HAP-1 (cell line): ENCODE results near the gene TSHZ2.

Source experiments
- DNase-seq, 2 experiments: peaks; one replicate each; pipeline ENCODE4 v3.0.0-alpha.2; 2016 to 2020; ENCODE audit warnings: low spot score in 2 of 2
- H3K27me3 ChIP-seq: fragments of 250-450 bp; sonication (Bioruptor Pico); 2 replicates; pipeline ENCODE4 v1.5.1; 2020; ENCODE audit warnings: low read depth, mild to moderate bottlenecking, moderate library complexity
- H3K36me3 ChIP-seq: fragments of 250-450 bp; sonication (Bioruptor Pico); replicated peaks from 2 replicates; pipeline ENCODE4 v1.5.1; 2020; ENCODE audit warnings: mild to moderate bottlenecking
- H3K4me1 ChIP-seq: fragments of 250-450 bp; sonication (Bioruptor Pico); 2 replicates; pipeline ENCODE4 v1.5.1; 2020; ENCODE audit warnings: mild to moderate bottlenecking
- H3K4me3 ChIP-seq: fragments of 250-450 bp; sonication (Bioruptor Pico); 2 replicates; pipeline ENCODE4 v1.5.1; 2020; ENCODE audit warnings: mild to moderate bottlenecking, moderate library complexity
- H3K9me3 ChIP-seq: fragments of 250-450 bp; sonication (Bioruptor Pico); 2 replicates; pipeline ENCODE4 v1.5.1; 2020; ENCODE audit warnings: mild to moderate bottlenecking, moderate library complexity
- in situ Hi-C: fragments of 300-500 bp; cut with MboI; formaldehyde crosslinking; loops from 3 replicates; pipeline ENCODE4 v1.14.3; 2020; ENCODE audit warnings: low sequenced_read_pairs, inconsistent platforms, mixed read lengths

TSHZ2 gene

GRCh38 chr20:53148771-53149147 lies 176.6 kb downstream of the TSHZ2 start:
- DNase-seq = no peak
- no peaks in the 10 kb centered on the region for H3K27me3 ChIP-seq
- H3K9me3 ChIP-seq = no peaks in the 10 kb centered on the region
- no peaks in the 10 kb centered on the region for H3K4me1 ChIP-seq
- in situ Hi-C loops = no loop called here
- no peaks in the 10 kb centered on the region for H3K36me3 ChIP-seq
- no peak overlapping the region for H3K4me3 ChIP-seq

GRCh38 chr20:53149148-53149889 lies 177.2 kb downstream of the TSHZ2 start:
- no peaks in the 10 kb centered on the region for H3K4me1 ChIP-seq
- no peaks in the 10 kb centered on the region for H3K27me3 ChIP-seq
- in situ Hi-C loops = no loop called here
- DNase-seq = no peak
- no peaks in the 10 kb centered on the region for H3K9me3 ChIP-seq
- H3K36me3 ChIP-seq = no peaks in the 10 kb centered on the region
- no peak overlapping the region for H3K4me3 ChIP-seq

GRCh38 chr20:53149890-53150205 lies 177.7 kb downstream of the TSHZ2 start:
- H3K4me3 ChIP-seq = no peak overlapping the region
- no peaks in the 10 kb centered on the region for H3K4me1 ChIP-seq
- no peaks in the 10 kb centered on the region for H3K9me3 ChIP-seq
- DNase-seq = no peak
- in situ Hi-C loops = no loop called here
- no peaks in the 10 kb centered on the region for H3K36me3 ChIP-seq
- no peaks in the 10 kb centered on the region for H3K27me3 ChIP-seq

- Histone ChIP-seq H3K36me3 (no peaks in the 10 kb centered on the region), H3K4me3 (no peak overlapping the region), H3K27me3 (no peaks in the 10 kb centered on the region), H3K9me3 (no peaks in the 10 kb centered on the region), H3K4me1 (no peaks in the 10 kb centered on the region)
- DNase-seq = no peak
- in situ Hi-C loops = no loop called here
These were observed 178.4 kb downstream of the TSHZ2 start for GRCh38 chr20:53150532-53150931.

GRCh38 chr20:53152228-53152627 lies 180.1 kb downstream of the TSHZ2 start:
- in situ Hi-C loops = no loop called here
- Histone ChIP-seq H3K27me3 (no peaks in the 10 kb centered on the region), H3K9me3 (no peaks in the 10 kb centered on the region), H3K4me3 (no peak overlapping the region), H3K4me1 (no peaks in the 10 kb centered on the region), H3K36me3 (no peaks in the 10 kb centered on the region)
- DNase-seq = no peak

- no peak overlapping the region for H3K4me3 ChIP-seq
- H3K9me3 ChIP-seq = no peaks in the 10 kb centered on the region
- H3K36me3 ChIP-seq = no peaks in the 10 kb centered on the region
- H3K4me1 ChIP-seq = no peaks in the 10 kb centered on the region
- no peaks in the 10 kb centered on the region for H3K27me3 ChIP-seq
- in situ Hi-C loops = no loop called here
- no peak for DNase-seq
These were observed 182.4 kb downstream of the TSHZ2 start for GRCh38 chr20:53154540-53154939.

GRCh38 chr20:53157443-53158408 lies 185.6 kb downstream of the TSHZ2 start:
- no peaks in the 10 kb centered on the region for H3K27me3 ChIP-seq
- DNase-seq = peak; percentile 42 to 82
- no peaks in the 10 kb centered on the region for H3K9me3 ChIP-seq
- no peaks in the 10 kb centered on the region for H3K4me1 ChIP-seq
- H3K36me3 ChIP-seq = no peaks in the 10 kb centered on the region
- H3K4me3 ChIP-seq = no peak overlapping the region
- in situ Hi-C loops = no loop called here

GRCh38 chr20:53159160-53159559 lies 187.0 kb downstream of the TSHZ2 start:
- H3K27me3 ChIP-seq = no peaks in the 10 kb centered on the region
- DNase-seq = no peak
- H3K4me1 ChIP-seq = no peaks in the 10 kb centered on the region
- H3K36me3 ChIP-seq = no peaks in the 10 kb centered on the region
- in situ Hi-C loops = no loop called here
- no peak overlapping the region for H3K4me3 ChIP-seq
- H3K9me3 ChIP-seq = no peaks in the 10 kb centered on the region

- in situ Hi-C loops = no loop called here
- Histone ChIP-seq H3K36me3 (no peaks in the 10 kb centered on the region), H3K27me3 (no peaks in the 10 kb centered on the region), H3K4me1 (no peaks in the 10 kb centered on the region), H3K4me3 (no peak overlapping the region), H3K9me3 (no peaks in the 10 kb centered on the region)
- DNase-seq = no peak
These were observed 188.9 kb downstream of the TSHZ2 start for GRCh38 chr20:53161073-53161472.

GRCh38 chr20:53161473-53161872 lies 189.3 kb downstream of the TSHZ2 start:
- no peaks in the 10 kb centered on the region for H3K9me3 ChIP-seq
- in situ Hi-C loops = no loop called here
- no peaks in the 10 kb centered on the region for H3K27me3 ChIP-seq
- no peaks in the 10 kb centered on the region for H3K36me3 ChIP-seq
- no peak overlapping the region for H3K4me3 ChIP-seq
- no peaks in the 10 kb centered on the region for H3K4me1 ChIP-seq
- DNase-seq = no peak

GRCh38 chr20:53162251-53162835 lies 190.2 kb downstream of the TSHZ2 start:
- in situ Hi-C loops = no loop called here
- no peaks in the 10 kb centered on the region for H3K27me3 ChIP-seq
- H3K4me3 ChIP-seq = no peak overlapping the region
- no peaks in the 10 kb centered on the region for H3K4me1 ChIP-seq
- H3K9me3 ChIP-seq = no peaks in the 10 kb centered on the region
- DNase-seq = no peak
- H3K36me3 ChIP-seq = no peaks in the 10 kb centered on the region

- H3K4me1 ChIP-seq = no peaks in the 10 kb centered on the region
- H3K36me3 ChIP-seq = no peaks in the 10 kb centered on the region
- H3K27me3 ChIP-seq = no peaks in the 10 kb centered on the region
- in situ Hi-C loops = no loop called here
- no peak overlapping the region for H3K4me3 ChIP-seq
- H3K9me3 ChIP-seq = no peaks in the 10 kb centered on the region
- DNase-seq = no peak
These were observed 191.3 kb downstream of the TSHZ2 start for GRCh38 chr20:53163486-53163885.

- Histone ChIP-seq H3K9me3 (no peaks in the 10 kb centered on the region), H3K27me3 (no peaks in the 10 kb centered on the region), H3K4me3 (no peak overlapping the region), H3K4me1 (no peaks in the 10 kb centered on the region), H3K36me3 (no peaks in the 10 kb centered on the region)
- in situ Hi-C loops = no loop called here
- no peak for DNase-seq
These were observed 191.9 kb downstream of the TSHZ2 start for GRCh38 chr20:53164072-53164471.

GRCh38 chr20:53165452-53165851 lies 193.3 kb downstream of the TSHZ2 start:
- Histone ChIP-seq H3K4me1 (no peaks in the 10 kb centered on the region), H3K27me3 (no peaks in the 10 kb centered on the region), H3K4me3 (no peak overlapping the region), H3K36me3 (no peaks in the 10 kb centered on the region), H3K9me3 (no peaks in the 10 kb centered on the region)
- in situ Hi-C loops = no loop called here
- DNase-seq = no peak
